ENCODE data around the gene GRM5.
A peak's percentile ranks its signal among the peaks of the same experiment; 100 is the strongest.
"Not testable (repeated sequence)": the region's sequence is repeated elsewhere in the genome, so short reads cannot be mapped to it uniquely, and the experiment has no call there.

GRM5 gene

DNA sequence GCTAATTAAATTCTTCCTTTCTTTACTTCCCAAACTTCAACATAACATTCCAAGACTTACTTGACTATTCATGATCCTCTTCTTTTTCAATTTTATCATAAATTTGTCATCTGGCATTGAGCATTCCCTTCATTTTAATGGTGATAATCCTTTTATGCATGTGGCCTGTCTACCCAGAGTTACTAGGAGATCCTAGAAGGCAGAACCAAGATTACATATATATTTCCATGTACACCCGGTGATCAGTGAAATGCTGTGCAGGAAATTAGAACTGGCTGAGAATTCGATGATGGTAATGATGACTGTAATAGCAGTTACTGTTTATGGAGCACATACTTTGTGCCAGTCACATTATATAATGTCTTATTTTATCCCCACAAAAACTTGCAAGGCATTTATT, 104.2 kb downstream of the GRM5 start:
- DNase-seq = not testable (repeated sequence)

DNA sequence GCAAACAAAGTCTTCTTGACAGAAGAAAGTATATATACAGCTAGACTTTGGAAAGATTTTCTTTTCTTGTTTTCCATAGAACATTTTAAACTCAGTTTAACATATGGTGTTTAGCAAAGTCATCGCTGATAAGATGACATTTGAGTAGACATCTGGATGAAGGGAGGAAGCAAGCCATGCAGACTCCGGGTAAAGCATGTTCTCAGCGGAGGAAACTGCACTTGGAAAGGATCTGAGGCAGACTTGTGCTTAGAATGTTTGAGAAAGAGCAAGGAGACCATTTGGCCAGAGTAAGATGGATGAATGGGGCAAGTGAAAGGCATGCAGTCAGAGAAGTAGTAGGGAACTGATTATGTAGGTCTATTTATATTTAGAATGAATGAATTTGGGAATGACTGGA, 105.9 kb downstream of the GRM5 start:
- not testable (repeated sequence) for DNase-seq

DNA sequence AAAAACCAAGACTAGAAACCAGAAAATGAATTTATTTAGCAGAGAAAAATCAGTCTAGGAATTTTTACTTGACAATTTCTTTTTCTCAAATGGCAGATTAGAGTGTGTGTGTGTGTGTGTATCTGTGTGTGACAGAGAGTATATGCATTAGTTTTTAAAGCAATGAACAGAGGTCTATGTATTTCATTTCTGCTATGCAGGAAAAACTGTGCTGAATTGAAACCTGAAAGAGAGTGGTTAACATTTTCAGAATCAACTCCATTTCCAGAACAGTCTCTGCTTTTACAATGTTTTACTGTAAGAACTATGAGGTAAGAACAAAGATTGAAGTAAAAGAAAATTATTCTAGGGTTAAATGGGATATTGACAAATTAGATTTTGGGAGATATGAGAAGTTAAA, 114.8 kb downstream of the GRM5 start:
- DNase-seq = no peak

DNA sequence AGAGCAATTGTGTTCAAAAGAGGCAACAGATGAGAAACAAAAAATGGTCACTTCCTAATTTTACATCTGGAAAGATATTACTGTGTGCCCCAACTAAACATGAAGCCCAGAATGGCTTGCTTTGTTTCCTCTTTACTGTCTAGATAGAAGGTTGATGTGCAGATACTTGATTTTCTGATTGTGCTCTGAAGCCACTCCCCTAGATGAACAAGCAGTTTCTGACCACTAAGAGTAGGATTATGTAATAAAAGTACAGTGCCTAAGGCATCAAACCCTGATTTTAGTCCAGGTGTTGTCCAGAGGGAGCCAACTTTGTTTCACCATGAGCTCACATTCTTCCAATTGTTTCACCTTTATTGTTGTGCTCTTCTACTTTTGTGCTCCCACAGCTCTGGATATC, 116.9 kb downstream of the GRM5 start:
- DNase-seq = not testable (repeated sequence)

DNA sequence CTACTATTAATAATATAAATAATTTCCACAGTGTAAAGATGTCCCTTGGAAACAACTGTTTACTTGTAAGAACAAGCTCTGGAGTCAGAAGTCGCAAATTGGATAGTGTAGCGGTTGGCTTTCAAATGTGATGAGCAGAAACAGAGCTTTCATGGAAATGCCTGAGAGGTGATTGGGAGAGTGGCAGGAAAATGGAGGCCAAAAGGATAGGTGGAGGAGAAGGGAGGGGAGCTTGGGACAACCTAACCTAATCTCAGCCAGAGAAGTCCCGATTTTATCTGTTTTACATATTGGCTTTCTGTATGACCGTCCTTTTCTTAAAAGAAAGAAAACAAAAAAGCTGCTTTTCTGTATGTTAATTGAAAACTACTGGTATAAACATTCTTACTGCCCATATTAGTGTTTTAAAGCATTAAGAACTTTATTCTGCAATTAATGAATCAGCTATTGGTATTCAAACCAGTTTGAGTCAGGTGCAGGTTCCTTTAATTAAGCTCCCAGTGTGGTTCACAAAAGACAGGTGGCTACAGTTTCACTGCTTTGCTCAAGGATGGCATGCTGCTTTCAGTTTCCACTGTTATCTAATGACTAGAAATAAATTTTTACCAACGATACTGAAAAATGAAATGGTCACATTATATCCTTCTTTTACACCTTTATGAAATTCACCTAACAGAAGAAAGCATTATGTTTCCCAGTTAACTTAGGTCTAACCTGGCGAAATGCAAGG, 117.8 kb downstream of the GRM5 start:
- DNase-seq = not testable (repeated sequence)

DNA sequence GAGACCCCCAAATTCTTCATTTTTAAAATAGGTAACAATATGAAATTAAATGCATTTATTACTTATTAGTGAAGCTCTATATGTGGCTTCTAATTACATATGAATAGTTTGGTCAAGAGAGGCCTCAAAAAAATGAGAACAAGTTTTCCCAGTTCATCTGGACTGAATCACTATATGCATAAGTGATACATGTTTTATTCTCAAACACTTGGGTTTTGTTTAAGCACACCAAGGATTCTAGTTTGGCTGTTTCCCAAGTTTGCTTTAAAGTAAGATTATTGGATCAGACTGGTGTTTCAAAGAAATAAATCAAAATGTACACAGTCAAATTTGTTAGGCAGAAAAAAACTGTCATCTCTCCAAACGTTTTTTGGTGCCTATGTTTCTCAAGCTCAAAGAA, 136.1 kb downstream of the GRM5 start:
- not testable (repeated sequence) for DNase-seq

DNA sequence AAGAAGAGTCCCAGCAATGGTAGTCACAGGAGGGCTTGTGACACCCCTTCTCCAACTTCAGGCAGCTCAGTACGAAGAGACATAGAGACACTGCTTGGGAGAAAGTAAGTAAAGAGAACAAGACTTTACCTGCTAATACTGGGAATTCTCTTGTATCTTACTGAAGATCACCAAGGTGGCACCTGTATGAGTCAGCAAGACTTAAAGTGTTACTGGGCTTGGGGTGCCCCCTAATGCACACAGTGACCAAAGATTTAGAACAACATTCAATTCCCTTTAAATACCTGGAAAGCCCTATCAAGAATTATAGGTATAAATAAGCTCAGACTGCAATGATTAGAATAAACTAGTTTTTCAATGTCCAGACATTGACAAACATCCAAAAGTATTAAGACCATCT, 148.7 kb downstream of the GRM5 start:
- DNase-seq = not testable (repeated sequence)

DNA sequence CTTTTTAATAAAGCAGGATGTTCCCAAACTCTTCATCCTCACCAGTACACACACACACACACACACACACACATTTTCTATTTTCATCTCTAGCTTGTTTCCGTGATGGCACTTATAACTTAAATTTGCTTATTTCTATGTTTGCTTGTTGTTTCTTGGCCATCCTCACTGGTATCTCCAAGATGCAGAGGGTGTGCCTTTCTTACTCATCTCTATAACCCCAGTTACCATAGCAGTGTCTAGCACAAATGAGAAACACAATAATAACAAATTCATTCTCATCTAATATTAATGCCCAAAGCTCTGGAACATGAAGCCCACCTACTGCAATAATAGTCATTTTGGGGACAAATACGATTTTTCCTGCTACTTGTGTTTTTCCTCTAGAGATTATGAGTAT, 156.3 kb downstream of the GRM5 start:
- DNase-seq = no peak

DNA sequence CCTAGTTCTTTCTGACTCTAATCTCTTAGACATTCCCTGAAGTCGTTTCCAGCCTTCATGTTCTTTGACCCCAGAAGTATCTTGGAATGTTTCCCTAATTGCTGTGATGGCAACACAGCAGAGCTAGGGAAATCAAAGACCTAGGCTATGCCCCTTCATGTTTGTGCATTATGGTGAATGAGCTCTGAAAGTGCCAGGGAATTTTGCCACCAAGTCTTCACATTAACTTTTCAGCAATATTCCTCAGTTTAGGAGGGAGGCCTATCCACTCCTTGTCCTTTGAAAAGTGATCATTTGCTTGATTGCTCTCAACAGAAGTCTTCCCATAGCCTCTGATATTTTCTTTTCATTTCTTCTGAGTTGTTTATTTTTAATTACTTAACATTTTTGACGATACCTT, 164.3 kb downstream of the GRM5 start:
- DNase-seq = not testable (repeated sequence)

DNA sequence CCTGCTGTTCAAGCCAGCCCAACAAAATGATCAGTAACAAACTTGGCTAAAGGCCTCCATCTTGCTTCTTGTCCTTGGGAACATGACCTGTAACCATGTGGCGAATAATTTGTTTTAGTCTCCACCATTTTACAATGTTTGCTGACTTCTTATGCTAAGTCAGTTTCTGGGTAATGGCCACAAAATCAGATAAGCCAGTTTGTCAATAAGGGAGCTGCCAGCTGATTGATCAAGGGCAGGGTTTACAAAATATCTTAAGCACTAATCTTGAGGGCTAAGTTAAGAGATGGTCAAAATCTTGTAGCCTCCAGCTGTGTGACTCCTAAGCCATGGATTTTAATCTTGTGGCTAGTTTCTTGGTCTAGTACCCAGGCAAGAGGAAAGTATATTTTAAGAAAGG, 176.9 kb downstream of the GRM5 start:
- DNase-seq = not testable (repeated sequence)

DNA sequence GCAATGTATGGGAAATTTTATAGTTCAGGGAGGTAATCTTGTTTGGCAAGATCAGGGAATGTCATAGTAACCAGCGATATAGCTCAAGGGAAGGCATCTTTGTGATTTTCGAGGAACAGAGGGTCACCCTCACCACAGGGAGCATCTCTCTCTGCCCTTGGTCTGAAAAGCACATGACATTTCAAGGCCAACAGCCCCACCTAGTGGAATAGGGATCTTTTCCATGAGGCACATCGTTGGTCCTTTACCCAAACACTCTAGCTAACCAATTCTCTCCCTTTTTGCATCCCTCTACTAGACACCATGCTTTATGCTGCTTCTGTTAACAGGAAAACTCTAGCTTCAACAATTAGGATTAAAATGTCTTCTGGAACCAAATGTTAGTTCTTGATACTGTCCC, 179.0 kb downstream of the GRM5 start:
- DNase-seq = peak; percentile 25

DNA sequence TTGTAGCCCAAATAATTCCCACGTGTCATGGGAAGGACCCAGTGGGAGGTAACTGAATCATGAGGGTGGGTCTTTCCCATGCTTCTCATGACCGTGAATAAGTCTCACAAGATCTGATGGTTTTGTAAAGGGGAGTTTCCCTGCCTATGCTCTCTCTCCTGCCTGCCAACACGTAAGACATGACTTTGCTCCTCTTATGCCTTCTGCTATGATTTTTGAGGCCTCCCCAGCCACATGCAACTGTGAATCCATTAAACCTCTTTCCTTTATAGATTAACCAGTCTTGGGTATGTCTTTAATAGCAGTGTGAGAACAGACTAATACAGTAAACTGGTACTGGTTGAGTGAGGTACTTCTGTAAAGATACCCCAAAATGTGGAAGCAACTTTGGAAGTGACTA, 183.0 kb downstream of the GRM5 start:
- not testable (repeated sequence) for DNase-seq

DNA sequence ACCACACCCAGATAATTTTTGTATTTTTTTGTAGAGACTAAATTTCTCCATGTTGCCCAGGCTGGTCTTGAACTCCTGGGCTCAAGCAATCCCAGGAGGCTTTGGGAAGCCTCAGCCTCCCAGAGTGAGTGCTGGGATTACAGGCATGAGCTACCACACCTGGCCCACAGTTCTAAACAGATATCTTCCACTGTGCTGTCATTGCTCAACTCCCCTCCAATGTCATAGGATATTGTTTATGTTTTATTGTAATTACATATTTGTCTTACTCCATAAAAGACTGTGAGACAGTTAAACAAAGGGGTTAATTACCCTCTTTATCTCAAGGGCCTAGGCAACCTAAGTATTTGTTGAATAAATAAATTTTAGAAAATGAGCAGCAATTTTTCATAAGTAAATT, 204.2 kb downstream of the GRM5 start:
- DNase-seq = no peak

DNA sequence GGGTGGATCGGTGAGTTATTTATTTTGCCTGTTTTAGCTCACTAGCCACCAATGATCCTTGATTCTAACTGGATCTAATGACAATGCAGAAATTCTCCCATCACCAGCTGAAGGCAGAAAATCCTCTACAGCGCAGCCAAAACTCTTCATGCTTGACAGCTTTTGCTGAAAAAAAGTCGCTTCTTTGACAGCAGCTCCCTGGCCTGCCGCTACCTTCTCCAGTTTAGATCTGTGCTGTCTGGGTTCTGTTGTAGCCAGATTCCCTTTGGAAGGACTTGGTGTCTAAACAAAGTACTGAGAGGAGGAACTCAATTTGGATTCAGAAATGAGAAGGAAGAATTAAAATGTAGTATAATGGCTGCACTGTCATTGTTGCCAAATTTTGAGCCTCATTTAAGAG, 205.4 kb downstream of the GRM5 start:
- not testable (repeated sequence) for DNase-seq

DNA sequence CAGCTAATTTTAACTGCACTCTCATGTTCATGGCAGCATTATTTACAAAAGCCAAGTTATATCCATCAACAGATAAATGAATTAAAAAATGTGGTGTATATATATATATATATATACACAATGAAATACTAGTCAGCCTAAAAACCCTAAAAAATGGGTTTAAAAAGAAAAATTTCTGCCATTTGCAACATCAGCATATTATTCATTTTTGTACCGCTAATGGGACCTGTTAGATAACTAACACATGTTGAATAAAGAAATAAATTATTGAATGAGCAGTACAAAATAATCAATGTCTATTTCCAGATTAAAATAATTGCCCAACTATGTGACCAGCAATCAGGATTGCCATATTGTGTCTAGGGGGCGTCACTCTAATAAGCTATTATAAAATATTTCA, 211.8 kb downstream of the GRM5 start:
- DNase-seq = not testable (repeated sequence)

DNA sequence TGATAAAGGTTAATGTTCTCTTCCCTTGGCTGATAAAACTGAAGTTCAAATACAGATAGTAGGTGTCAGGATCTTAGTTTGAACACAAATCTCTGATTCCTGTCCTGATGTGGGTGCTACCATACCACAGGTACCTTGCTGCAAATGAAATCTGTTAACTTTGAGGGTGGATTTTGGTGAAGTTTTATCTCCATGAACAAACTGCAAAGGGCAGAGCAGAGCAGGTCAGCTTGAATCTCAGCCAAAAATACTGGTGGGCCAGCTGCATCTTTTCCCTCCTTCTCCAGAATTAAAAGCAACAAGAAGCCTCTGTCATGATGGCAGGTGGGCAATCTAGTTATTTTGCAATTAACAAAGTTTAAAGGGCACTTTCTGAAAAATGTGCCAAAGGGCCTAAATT, 214.2 kb downstream of the GRM5 start:
- DNase-seq = not testable (repeated sequence)

DNA sequence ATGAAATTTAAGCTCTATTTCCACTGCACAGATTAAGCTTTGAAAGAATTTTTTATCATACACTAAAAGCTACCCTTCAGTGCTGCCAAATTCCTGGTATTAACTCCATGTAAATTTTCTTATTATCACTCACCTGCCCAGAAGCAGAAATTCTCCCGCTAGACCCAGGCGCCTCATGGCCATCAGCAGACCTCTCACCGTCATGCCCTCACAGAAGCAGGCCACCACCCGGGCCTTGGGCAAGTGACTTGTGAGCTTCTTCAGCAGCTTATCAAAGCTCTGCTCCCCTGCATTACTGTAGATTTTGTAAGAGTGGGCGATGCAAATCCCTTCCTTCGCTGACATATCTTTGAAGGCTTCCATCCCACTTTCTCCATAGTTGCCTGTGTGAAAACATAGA, 216.0 kb downstream of the GRM5 start:
- not testable (repeated sequence) for DNase-seq

DNA sequence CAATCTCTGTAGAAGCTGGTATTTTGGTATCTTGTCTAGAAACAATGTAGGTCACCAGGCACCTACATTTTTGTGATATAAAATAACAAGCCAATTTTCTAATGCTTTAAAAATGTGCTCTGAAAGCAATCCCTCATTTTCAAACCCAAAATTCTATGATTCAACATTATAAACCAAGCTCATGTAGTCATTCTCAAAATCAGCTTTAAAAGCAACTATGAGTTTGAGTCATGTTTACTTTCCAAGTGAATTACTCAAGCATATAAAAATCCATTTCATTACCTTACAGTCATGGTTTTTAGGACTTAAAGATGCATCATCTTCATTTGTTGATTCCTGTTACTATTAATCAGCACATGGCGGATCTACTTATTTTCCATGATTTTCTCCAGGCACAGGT, 216.4 kb downstream of the GRM5 start:
- DNase-seq = no peak

DNA sequence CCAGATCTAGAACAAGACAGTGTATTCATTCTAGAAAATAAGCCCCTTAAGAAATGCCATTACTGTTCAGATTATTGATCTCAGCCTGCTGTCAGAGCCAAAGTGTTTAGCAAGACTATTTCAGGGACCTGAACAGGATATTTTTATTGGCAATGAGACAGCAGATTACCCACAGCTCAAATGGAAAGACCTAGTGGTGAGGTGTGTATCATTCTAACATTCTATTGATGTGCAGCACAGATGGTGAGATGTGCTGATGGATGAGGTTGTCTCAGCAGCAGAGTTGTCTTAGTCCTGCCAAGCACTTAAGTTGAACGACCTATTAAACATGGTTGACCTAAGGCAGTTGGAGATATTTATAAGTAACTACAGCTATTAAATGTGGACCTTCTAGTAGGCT, 219.5 kb downstream of the GRM5 start:
- DNase-seq = not testable (repeated sequence)

DNA sequence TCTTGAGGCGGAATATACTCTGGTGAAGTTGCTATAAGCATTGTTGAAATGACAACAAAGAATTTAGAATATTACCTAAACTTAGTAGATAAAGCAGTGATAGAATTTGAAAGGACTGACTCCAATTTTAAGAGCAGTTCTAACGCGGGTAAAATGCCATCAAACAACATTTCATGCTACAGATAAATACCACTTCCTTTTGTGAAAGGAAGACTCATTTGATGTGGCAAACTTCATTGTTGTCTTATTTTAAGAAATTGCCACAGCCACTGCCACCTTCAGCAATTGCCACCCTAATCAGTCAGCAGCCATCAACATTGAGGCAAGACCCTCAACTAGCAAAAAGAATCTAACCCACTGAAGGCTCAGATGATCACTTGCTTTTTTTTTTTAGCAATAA, 220.8 kb downstream of the GRM5 start:
- not testable (repeated sequence) for DNase-seq

DNA sequence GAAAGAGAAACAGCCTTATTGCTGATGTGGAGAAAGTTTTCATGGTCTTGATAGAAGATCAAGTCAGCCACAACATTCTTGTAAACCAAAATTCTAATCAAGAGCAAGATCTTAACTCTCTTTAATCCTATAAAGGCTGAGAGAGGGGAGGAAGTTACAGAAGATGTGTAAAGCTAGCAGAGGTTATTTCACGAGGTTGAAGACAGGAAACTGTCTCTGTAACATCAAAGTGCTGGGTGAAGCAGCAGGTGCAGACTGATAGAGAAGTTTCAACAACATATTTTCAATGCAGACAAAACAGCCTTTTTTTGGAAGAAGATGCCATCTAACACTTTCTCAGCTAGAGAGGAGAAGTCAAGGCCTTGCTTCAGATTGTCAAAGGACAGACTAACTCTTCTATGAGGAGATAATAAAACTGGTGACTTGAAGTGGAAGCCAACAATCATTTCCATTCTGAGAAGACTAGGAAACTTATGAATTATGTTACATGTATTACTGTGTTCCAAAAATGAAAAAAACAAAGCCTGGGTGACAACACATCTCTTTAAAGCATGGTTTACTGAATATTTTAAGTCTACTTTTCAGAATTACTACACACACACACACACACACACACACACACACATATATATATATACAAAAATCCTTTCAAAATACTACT, 221.9 kb downstream of the GRM5 start:
- DNase-seq = peak; percentile 11

DNA sequence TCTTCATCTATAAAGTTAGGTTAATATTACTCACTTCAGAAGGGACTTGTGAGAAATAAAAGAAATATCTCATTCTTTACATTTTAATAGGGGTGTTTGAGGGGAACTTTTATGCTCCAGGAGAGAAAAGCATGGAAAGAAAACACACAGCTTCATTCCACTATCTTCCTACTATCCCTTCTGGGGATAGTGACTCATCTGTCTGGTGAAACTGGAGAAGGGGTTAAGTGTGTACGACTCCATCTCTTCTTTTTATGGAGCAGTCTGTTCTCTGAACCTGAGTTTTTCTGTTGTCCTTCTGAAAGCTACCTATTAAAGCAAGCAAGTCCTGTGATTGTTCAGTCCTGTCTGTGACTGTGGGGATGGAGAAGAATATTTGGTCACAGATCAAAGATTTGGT, 227.6 kb downstream of the GRM5 start:
- not testable (repeated sequence) for DNase-seq

DNA sequence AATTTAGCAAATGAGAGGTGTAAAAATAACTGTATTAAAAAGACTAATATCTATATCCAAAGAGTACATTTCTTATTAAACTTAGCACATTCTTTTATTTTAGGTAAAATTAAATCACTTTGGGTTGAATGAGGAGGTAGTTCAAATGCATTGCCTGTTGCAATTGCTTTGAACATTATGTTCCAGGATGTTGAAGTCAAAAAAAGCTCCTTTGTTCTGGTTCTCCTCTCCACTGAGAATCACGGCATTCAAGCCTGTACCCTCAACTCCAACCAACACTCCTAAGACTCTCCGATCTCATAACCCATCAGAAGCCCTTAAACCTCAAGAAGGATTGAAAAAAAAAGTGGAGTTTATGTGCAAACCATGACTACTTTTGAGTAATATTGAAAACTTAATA, 230.1 kb downstream of the GRM5 start:
- DNase-seq = not testable (repeated sequence)

DNA sequence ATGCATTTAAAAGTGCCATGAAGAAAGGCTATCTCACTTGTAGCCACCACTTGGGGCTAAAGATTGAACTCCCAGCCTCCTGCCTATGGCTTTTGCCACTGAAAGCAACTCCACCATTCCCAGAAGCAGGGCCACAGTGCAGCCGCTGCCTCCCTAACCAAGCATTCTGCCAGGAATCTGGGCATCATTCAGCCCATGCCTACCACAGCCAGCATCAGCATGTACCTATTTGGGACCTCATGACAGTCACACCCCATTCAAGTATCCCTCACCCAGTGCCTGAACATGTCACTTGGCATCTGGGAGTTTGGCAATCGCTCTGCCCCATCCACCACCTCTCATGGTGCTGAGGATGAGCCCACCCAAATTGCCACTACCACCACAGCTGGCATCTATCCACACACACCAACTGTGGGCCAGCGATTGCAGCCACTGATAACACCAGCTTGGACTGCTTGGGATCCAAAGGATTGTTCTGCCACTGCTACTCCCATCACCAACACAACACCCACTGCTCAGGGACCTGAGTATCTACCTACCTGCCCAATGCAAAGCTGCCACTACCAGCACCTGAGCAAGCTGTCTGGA, 234.4 kb downstream of the GRM5 start:
- DNase-seq = no peak

Measured in activated CD4-positive, alpha-beta T cell treated with anti-CD3 and anti-CD28 coated beads, Interleukin-2, amount 50 U/mL, for 1 hour (primary cell).